ENCODE results near the gene CAMK2G. TPM values are rescaled to one million over a fixed set of nuclear protein-coding genes. Genes with fewer than 3 reads are reported as not detected.

Gene CAMK2G
- total RNA-seq, 1 donor from 2014 or later: 24.9 TPM

- Mint-ChIP-seq H3K27me3 (no peaks in the 10 kb centered on the region), H3K36me3 (peaks cover 12% of the 10 kb centered on the region), H3K4me1 (ENCODE audit: unreplicated experiment) (peaks cover 9% of the 10 kb centered on the region), H3K27ac (no peak overlapping the region), H3K4me3 (no peak overlapping the region), H3K9me3 (no peaks in the 10 kb centered on the region)
- no peak for TF ChIP-seq CTCF (conservative IDR thresholded peaks at IDR 0.05)
- DNase-seq (ENCODE audit: extremely low spot score, unreplicated experiment): no peak
Observed at GRCh38 chr10:73862011-73862410, 12.3 kb downstream of the CAMK2G start.

- no peaks in the 10 kb centered on the region for H3K27me3 Mint-ChIP-seq
- TF ChIP-seq CTCF (conservative IDR thresholded peaks at IDR 0.05): no peak
- H3K4me3 Mint-ChIP-seq: no peak overlapping the region
- peaks cover 12% of the 10 kb centered on the region for H3K36me3 Mint-ChIP-seq
- no peaks in the 10 kb centered on the region for H3K9me3 Mint-ChIP-seq
- DNase-seq (ENCODE audit: extremely low spot score, unreplicated experiment): no peak
- H3K4me1 Mint-ChIP-seq (ENCODE audit: unreplicated experiment): no peaks in the 10 kb centered on the region
- H3K27ac Mint-ChIP-seq: no peak overlapping the region
Observed at GRCh38 chr10:73859784-73860491, 14.4 kb downstream of the CAMK2G start.

- no peaks in the 10 kb centered on the region for H3K9me3 Mint-ChIP-seq
- H3K4me1 Mint-ChIP-seq (ENCODE audit: unreplicated experiment): no peaks in the 10 kb centered on the region
- no peak for DNase-seq (ENCODE audit: extremely low spot score, unreplicated experiment)
- peaks cover 11% of the 10 kb centered on the region for H3K36me3 Mint-ChIP-seq
- no peak for TF ChIP-seq CTCF (conservative IDR thresholded peaks at IDR 0.05)
- H3K27me3 Mint-ChIP-seq: no peaks in the 10 kb centered on the region
- H3K27ac Mint-ChIP-seq: no peak overlapping the region
- no peak overlapping the region for H3K4me3 Mint-ChIP-seq
Observed at GRCh38 chr10:73859428-73859783, 14.9 kb downstream of the CAMK2G start.

- Mint-ChIP-seq H3K36me3 (peaks cover 8% of the 10 kb centered on the region), H3K9me3 (no peaks in the 10 kb centered on the region), H3K4me1 (ENCODE audit: unreplicated experiment) (no peaks in the 10 kb centered on the region), H3K27me3 (no peaks in the 10 kb centered on the region), H3K27ac (no peak overlapping the region), H3K4me3 (no peak overlapping the region)
- TF ChIP-seq CTCF (conservative IDR thresholded peaks at IDR 0.05): no peak
- DNase-seq (ENCODE audit: extremely low spot score, unreplicated experiment): no peak
Observed at GRCh38 chr10:73858750-73859427, 15.5 kb downstream of the CAMK2G start.

GRCh38 chr10:73858013-73858708 lies 16.2 kb downstream of the CAMK2G start:
- no peaks in the 10 kb centered on the region for H3K27me3 Mint-ChIP-seq
- H3K27ac Mint-ChIP-seq: no peak overlapping the region
- no peak overlapping the region for H3K4me3 Mint-ChIP-seq
- TF ChIP-seq CTCF (conservative IDR thresholded peaks at IDR 0.05): no peak
- no peak for DNase-seq (ENCODE audit: extremely low spot score, unreplicated experiment)
- H3K9me3 Mint-ChIP-seq: no peaks in the 10 kb centered on the region
- H3K36me3 Mint-ChIP-seq: peaks cover 8% of the 10 kb centered on the region
- no peaks in the 10 kb centered on the region for H3K4me1 Mint-ChIP-seq (ENCODE audit: unreplicated experiment)
